HCT116 (cell line): ENCODE data around the gene RND1. TPM values are rescaled to one million over a fixed set of nuclear protein-coding genes. Genes with fewer than 3 reads are reported as not detected.

Experiments used
- ATAC-seq: fragments of 200-7000 bp; cut with Tn5 transposase; 2 replicates; pipeline ENCODE4 v1.9.1; 2020; ENCODE audit warnings: mild to moderate bottlenecking, moderate library complexity
- BruUV-seq: library from RNA; stranded (reverse); fragments of 400-500 nt; replicated peaks from 2 replicates; lab custom pipeline; 2021; lab: Mats Ljungman, UMichigan
- CTCF ChIA-PET: fragments of 300-600 bp; sonication (Branson Sonifier 250); formaldehyde crosslinking; loops from one replicate; lab custom pipeline; 2021; ENCODE audit warnings: antibody characterized with exemption; lab: Charles Lee
- POLR2A ChIA-PET: fragments of 300-600, 350-600 bp; sonication (Branson Sonifier 250); formaldehyde crosslinking; loops from one replicate; lab custom pipeline; 2021; ENCODE audit warnings: antibody characterized with exemption; lab: Charles Lee
- RAD21 ChIA-PET, 2 experiments: fragments of 300-600 bp; sonication (Branson Sonifier 250); formaldehyde crosslinking; loops; one replicate each; lab custom pipeline; 2023; ENCODE audit warnings: low total read pairs in 2 of 2; ENCODE audit not compliant: uncharacterized antibody in 2 of 2, unreplicated experiment in 2 of 2, low non-redundant PET in 1 of 2; lab: Charles Lee
- DNase-seq: peaks from one replicate; pipeline ENCODE4 v3.0.0-alpha.2; 2010; ENCODE audit warnings: low read depth, low spot score
- H2AFZ ChIP-seq: fragments of 200-600 bp; shearing (Covaris generic), sonication (generic); 2 replicates; pipeline ENCODE4 v1.6.1; 2017; ENCODE audit warnings: low read depth, mixed run types, mixed read lengths, antibody characterized with exemption, low read length; ENCODE audit not compliant: poor library complexity, severe bottlenecking
- H3K27ac ChIP-seq: 2 replicates; pipeline ENCODE4 v1.5.1; 2012; ENCODE audit warnings: low read depth, low read length
- H3K27me3 ChIP-seq: fragments of 200-600 bp; sonication (generic); 2 replicates; pipeline ENCODE4 v1.6.1; 2016; ENCODE audit warnings: mixed run types, low read length, mixed read lengths; ENCODE audit not compliant: insufficient read depth
- H3K36me3 ChIP-seq, 2 experiments: fragments of 200-500 bp in 1 of 2; fragments of 200-600 bp in 1 of 2; sonication (Bioruptor generic) in 1 of 2; sonication (generic) in 1 of 2; 2 replicates each; pipeline versions ENCODE4 v1.5.1 to v1.6.1; 2014 to 2016; ENCODE audit warnings: low read length in 2 of 2, inconsistent platforms in 1 of 2, mixed read lengths in 1 of 2, mixed run types in 1 of 2; ENCODE audit not compliant: insufficient read depth in 2 of 2, control insufficient read depth in 1 of 2
- H3K4me1 ChIP-seq, 2 experiments: fragments of 200-600 bp in 1 of 2; sonication (generic) in 1 of 2; 2 replicates each; pipeline versions ENCODE4 v1.5.1 to v1.6.1; 2012 to 2017; ENCODE audit warnings: low read length in 2 of 2, inconsistent platforms in 1 of 2, mild to moderate bottlenecking in 1 of 2, mixed read lengths in 1 of 2, mixed run types in 1 of 2, moderate library complexity in 1 of 2; ENCODE audit not compliant: insufficient read depth in 2 of 2, control insufficient read depth in 1 of 2
- H3K4me2 ChIP-seq: fragments of 200-600 bp; sonication (generic); 2 replicates; pipeline ENCODE4 v1.6.1; 2017; ENCODE audit warnings: mixed run types, low read length, mixed read lengths
- H3K4me3 ChIP-seq, 2 experiments: fragments of 200-600 bp in 1 of 2; sonication (generic) in 1 of 2; replicated peaks in 1 of 2; 2 replicates each; pipeline ENCODE4 v1.5.1; 2011 to 2016; ENCODE audit warnings: low read length in 2 of 2, control low read depth in 1 of 2, low read depth in 1 of 2, mild to moderate bottlenecking in 1 of 2, mixed read lengths in 1 of 2, mixed run types in 1 of 2
- H3K79me2 ChIP-seq: fragments of 200-600 bp; sonication (generic); 2 replicates; pipeline ENCODE4 v1.6.1; 2017; ENCODE audit warnings: mild to moderate bottlenecking, mixed run types, low read length, moderate library complexity, mixed read lengths; ENCODE audit not compliant: insufficient read depth
- H3K9ac ChIP-seq: fragments of 200-600 bp; sonication (generic); 2 replicates; pipeline ENCODE4 v1.6.1; 2016; ENCODE audit warnings: low read length, mixed read lengths
- H3K9me2 ChIP-seq: fragments of 200-600 bp; sonication (generic), shearing (Covaris generic); 2 replicates; pipeline ENCODE4 v1.6.1; 2017; ENCODE audit warnings: mixed run types, mild to moderate bottlenecking, moderate library complexity; ENCODE audit not compliant: insufficient read depth
- H3K9me3 ChIP-seq, 2 experiments: fragments of 200-500 bp in 1 of 2; fragments of 200-600 bp in 1 of 2; sonication (Bioruptor generic) in 1 of 2; sonication (generic) in 1 of 2; 2 replicates each; pipeline ENCODE4 v1.6.1; 2014 to 2017; ENCODE audit warnings: low read length in 2 of 2, mixed read lengths in 2 of 2, inconsistent platforms in 1 of 2, low read depth in 1 of 2, mild to moderate bottlenecking in 1 of 2, mixed run types in 1 of 2, moderate library complexity in 1 of 2; ENCODE audit not compliant: control insufficient read depth in 1 of 2, insufficient read depth in 1 of 2
- H4K20me1 ChIP-seq: fragments of 200-600 bp; sonication (generic), shearing (Covaris generic); 2 replicates; pipeline ENCODE4 v1.6.1; 2017; ENCODE audit warnings: mixed run types, mild to moderate bottlenecking, moderate library complexity; ENCODE audit not compliant: insufficient read depth
- JUND ChIP-seq: IDR thresholded peaks from 2 replicates; pipeline ENCODE4 v1.6.1; 2012
- intact Hi-C: fragments of 100-400 bp; cut with micrococcal nuclease; formaldehyde crosslinking; loops from 2 replicates; pipeline ENCODE4 v1.10.0; 2022
- total RNA-seq: library from RNA; stranded (reverse); gene quantifications from one replicate; pipeline ENCODE4 v1.2.1, GENCODE V29; 2021; ENCODE audit not compliant: unreplicated experiment
- TF ChIP-seq, protein P1 (sequence below), 3 experiments: fragments of 200-600 bp in 1 of 3; sonication (generic) in 1 of 3; IDR thresholded peaks in 2 of 3; conservative IDR thresholded peaks in 1 of 3; 2 replicates each; pipeline ENCODE4 v1.5.1; 2012 to 2017; ENCODE audit warnings: low read depth in 2 of 3, low read length in 2 of 3, antibody characterized with exemption in 1 of 3, borderline replicate concordance in 1 of 3, control low read depth in 1 of 3, mild to moderate bottlenecking in 1 of 3, mixed read lengths in 1 of 3, mixed run types in 1 of 3, moderate library complexity in 1 of 3; ENCODE audit not compliant: insufficient read depth in 1 of 3

Gene RND1
- total RNA-seq, 1 experiment from 2014 or later: 2.0 TPM

DNA sequence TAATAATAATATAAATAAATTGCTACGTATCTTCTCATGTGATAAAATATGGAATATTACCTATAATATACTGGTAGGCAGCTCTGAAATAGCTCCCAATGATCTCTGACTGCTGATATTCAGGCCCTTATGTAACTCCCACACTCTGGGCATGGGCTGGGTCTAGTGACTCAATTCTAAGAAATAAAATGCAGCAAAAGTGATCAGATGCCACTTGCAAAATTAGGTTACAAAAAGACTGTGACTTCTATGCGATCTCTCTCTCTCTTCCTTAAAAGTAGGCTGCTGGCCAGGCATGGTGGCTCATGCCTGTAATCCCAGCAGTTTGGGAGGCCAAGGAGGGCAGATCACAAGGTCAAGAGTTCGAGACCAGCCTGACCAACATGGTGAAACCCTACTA, 57.7 kb downstream of the RND1 start:
- CTCF ChIA-PET: no interaction called here
- Histone ChIP-seq H3K27ac (no peak overlapping the region), H3K9me3 (no peaks in the 10 kb centered on the region), H3K4me1 (peaks cover 7 to 14% of the 10 kb centered on the region in 2 experiments; a peak in 3 of 4 replicates), H3K9ac (no peak overlapping the region), H3K27me3 (no peaks in the 10 kb centered on the region), H4K20me1 (no peaks in the 10 kb centered on the region), H3K4me3 (no peak overlapping the region), H3K9me2 (no peaks in the 10 kb centered on the region), H3K36me3 (no peaks in the 10 kb centered on the region), H3K4me2 (no peak overlapping the region), H3K79me2 (no peaks in the 10 kb centered on the region), H2AFZ (no peak overlapping the region)
- RAD21 ChIA-PET: no interaction called here
- TF ChIP-seq JUND: no peak
- TF ChIP-seq, protein P1, sequence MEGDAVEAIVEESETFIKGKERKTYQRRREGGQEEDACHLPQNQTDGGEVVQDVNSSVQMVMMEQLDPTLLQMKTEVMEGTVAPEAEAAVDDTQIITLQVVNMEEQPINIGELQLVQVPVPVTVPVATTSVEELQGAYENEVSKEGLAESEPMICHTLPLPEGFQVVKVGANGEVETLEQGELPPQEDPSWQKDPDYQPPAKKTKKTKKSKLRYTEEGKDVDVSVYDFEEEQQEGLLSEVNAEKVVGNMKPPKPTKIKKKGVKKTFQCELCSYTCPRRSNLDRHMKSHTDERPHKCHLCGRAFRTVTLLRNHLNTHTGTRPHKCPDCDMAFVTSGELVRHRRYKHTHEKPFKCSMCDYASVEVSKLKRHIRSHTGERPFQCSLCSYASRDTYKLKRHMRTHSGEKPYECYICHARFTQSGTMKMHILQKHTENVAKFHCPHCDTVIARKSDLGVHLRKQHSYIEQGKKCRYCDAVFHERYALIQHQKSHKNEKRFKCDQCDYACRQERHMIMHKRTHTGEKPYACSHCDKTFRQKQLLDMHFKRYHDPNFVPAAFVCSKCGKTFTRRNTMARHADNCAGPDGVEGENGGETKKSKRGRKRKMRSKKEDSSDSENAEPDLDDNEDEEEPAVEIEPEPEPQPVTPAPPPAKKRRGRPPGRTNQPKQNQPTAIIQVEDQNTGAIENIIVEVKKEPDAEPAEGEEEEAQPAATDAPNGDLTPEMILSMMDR (IDR thresholded peaks at IDR 0.05 in 2 of 3, conservative IDR thresholded peaks at IDR 0.05 in 1 of 3; ENCODE audit: borderline replicate concordance in 1 of 3, insufficient read depth in 1 of 3, low read depth in 2 of 3, low read length in 2 of 3): no peak
- no TSS peak for BruUV-seq
- POLR2A ChIA-PET: no interaction called here
- ATAC-seq (no peak), DNase-seq (no peak)
- intact Hi-C loops: no loop called here

Other genes starting within 250 kb of the RND1 start
- 41.6 TPM for gene KANSL2, start 183.6 kb downstream of the RND1 start, total RNA-seq
- gene CCNT1, start 149.2 kb downstream of the RND1 start, total RNA-seq: 69.4 TPM
- 24.9 TPM for gene ADCY6, start 76.8 kb downstream of the RND1 start, total RNA-seq
- 22.0 TPM for gene CACNB3, start 47.4 kb downstream of the RND1 start, total RNA-seq
- gene DDX23, start 13.7 kb downstream of the RND1 start, total RNA-seq: 75.0 TPM
- 18.5 TPM for gene FKBP11, start 59.6 kb upstream of the RND1 start, total RNA-seq
- 166 TPM for gene ARF3, start 91.6 kb upstream of the RND1 start, total RNA-seq
- gene WNT10B, start 105.9 kb upstream of the RND1 start, total RNA-seq: 9.8 TPM
- not detected for gene WNT1, start 112.5 kb upstream of the RND1 start, total RNA-seq
- 8.1 TPM for gene DDN, start 133.5 kb upstream of the RND1 start, total RNA-seq
- gene PRKAG1, start 152.9 kb upstream of the RND1 start, total RNA-seq: 64.6 TPM
- 71.3 TPM for gene KMT2D, start 194.9 kb upstream of the RND1 start, total RNA-seq
- gene RHEBL1, start 204.1 kb upstream of the RND1 start, total RNA-seq: 2.8 TPM
- gene DHH, start 228.9 kb upstream of the RND1 start, total RNA-seq: 0.22 TPM
- 44.4 TPM for gene LMBR1L, start 245.0 kb upstream of the RND1 start, total RNA-seq